GM12878 (cell line): ENCODE results near the gene CD48. TPM values are rescaled to one million over a fixed set of nuclear protein-coding genes. Genes with fewer than 3 reads are reported as not detected.

Experiments used
- ATAC-seq: fragments of 200-7000 bp; cut with Tn5 transposase; 3 replicates; pipeline ENCODE4 v1.9.1; 2020; ENCODE audit warnings: mild to moderate bottlenecking, moderate library complexity
- BruUV-seq: library from RNA; stranded (reverse); fragments of 400-500 nt; replicated peaks from 2 replicates; lab custom pipeline; 2021; lab: Mats Ljungman, UMichigan
- CTCF ChIA-PET: fragments of 300-600 bp; sonication (Branson Sonifier 250); formaldehyde crosslinking; extraction: SDS; loops from one replicate; lab custom pipeline; 2021; ENCODE audit warnings: inconsistent platforms; lab: Yijun Ruan, JAX
- POLR2A ChIA-PET: fragments of 350-600 bp; formaldehyde crosslinking; extraction: SDS; loops from one replicate; lab custom pipeline; 2021; ENCODE audit warnings: inconsistent platforms; lab: Charles Lee
- RAD21 ChIA-PET: fragments of 300-600 bp; sonication (Branson Sonifier 250); formaldehyde crosslinking; loops from one replicate; lab custom pipeline; 2023; ENCODE audit warnings: antibody characterized with exemption; ENCODE audit not compliant: unreplicated experiment; lab: Charles Lee
- SMC1A ChIA-PET: fragments of 300-600 bp; sonication (Branson Sonifier 250); formaldehyde crosslinking; loops from one replicate; lab custom pipeline; 2023; ENCODE audit not compliant: unreplicated experiment, uncharacterized antibody; lab: Charles Lee
- DNase-seq: peaks from one replicate; pipeline ENCODE4 v3.0.0-alpha.2; 2011; ENCODE audit warnings: low read depth, low spot score
- FAIRE-seq: peaks from 3 replicates; lab custom pipeline; 2011; peaks lifted over from hg19 to GRCh38; lab: Jason Lieb, UNC
- H2AFZ ChIP-seq: 2 replicates; pipeline ENCODE4 v1.6.0; 2011; ENCODE audit warnings: low read depth, low read length, control low read depth; ENCODE audit not compliant: control insufficient read depth
- H3K27ac ChIP-seq: 2 replicates; pipeline ENCODE4 v1.5.1; 2011; ENCODE audit warnings: control low read depth; ENCODE audit not compliant: control insufficient read depth, insufficient read depth
- H3K27me3 ChIP-seq, 2 experiments: replicated peaks in 1 of 2; 2 replicates each; pipeline versions ENCODE4 v1.6.0 to v1.6.1; 2011; ENCODE audit warnings: low read length in 1 of 2; ENCODE audit not compliant: control insufficient read depth in 2 of 2, insufficient read depth in 2 of 2
- H3K36me3 ChIP-seq, 2 experiments: 2 replicates each; pipeline ENCODE4 v1.5.1; 2011; ENCODE audit warnings: low read length in 1 of 2; ENCODE audit not compliant: control insufficient read depth in 2 of 2, insufficient read depth in 2 of 2
- H3K4me1 ChIP-seq: 2 replicates; pipeline ENCODE4 v1.6.1; 2011; ENCODE audit warnings: mild to moderate bottlenecking, low read length, moderate library complexity, mixed read lengths; ENCODE audit not compliant: control insufficient read depth, insufficient read depth
- H3K4me2 ChIP-seq: 2 replicates; pipeline ENCODE4 v1.6.0; 2011; ENCODE audit warnings: control low read depth; ENCODE audit not compliant: control insufficient read depth, insufficient read depth
- H3K4me3 ChIP-seq: fragments of 200-600 bp; sonication (generic); 2 replicates; pipeline ENCODE4 v1.5.1; 2016
- H3K79me2 ChIP-seq: 2 replicates; pipeline ENCODE4 v1.6.0; 2011; ENCODE audit warnings: low read length; ENCODE audit not compliant: control insufficient read depth, insufficient read depth
- H3K9ac ChIP-seq: 2 replicates; pipeline ENCODE4 v1.8.0; 2011; ENCODE audit warnings: low read length, control low read depth, mixed read lengths; ENCODE audit not compliant: control insufficient read depth, insufficient read depth
- H3K9me3 ChIP-seq: replicated peaks from 3 replicates; pipeline ENCODE4 v1.5.1; 2011; ENCODE audit warnings: mild to moderate bottlenecking, low read length; ENCODE audit not compliant: control insufficient read depth, insufficient read depth
- H4K20me1 ChIP-seq: 2 replicates; pipeline ENCODE4 v1.6.0; 2011; ENCODE audit not compliant: control insufficient read depth, insufficient read depth
- ATF7 ChIP-seq: fragments of 450-650 bp; IDR thresholded peaks from 2 replicates; pipeline ENCODE4 v1.6.1; 2016; ENCODE audit warnings: low read depth, mild to moderate bottlenecking
- CBFB ChIP-seq: IDR thresholded peaks from 2 replicates; pipeline ENCODE4 v1.6.1; 2016; ENCODE audit warnings: antibody characterized with exemption, low read depth
- CREM ChIP-seq: IDR thresholded peaks from 2 replicates; pipeline ENCODE4 v1.6.1; 2014; ENCODE audit warnings: antibody characterized with exemption, low read depth
- EED ChIP-seq: sonication (generic); IDR thresholded peaks from 2 replicates; pipeline ENCODE4 v1.6.1; 2016; ENCODE audit warnings: antibody characterized with exemption, low read depth
- EP300 ChIP-seq, 2 experiments: fragments of 150-350 bp in 1 of 2; IDR thresholded peaks; 2 replicates each; pipeline ENCODE4 v1.6.1; 2011 to 2012; ENCODE audit warnings: low read depth in 2 of 2, low read length in 2 of 2, borderline replicate concordance in 1 of 2, improper control_type of control experiment in 1 of 2, inconsistent platforms in 1 of 2; ENCODE audit not compliant: control insufficient read depth in 1 of 2
- IRF4 ChIP-seq: IDR thresholded peaks from 2 replicates; pipeline ENCODE4 v1.6.1; 2011; ENCODE audit warnings: low read depth, low read length
- NKRF ChIP-seq: fragments of 450-650 bp; conservative IDR thresholded peaks from 2 replicates; pipeline ENCODE4 v1.6.1; 2017; ENCODE audit warnings: mild to moderate bottlenecking, moderate library complexity
- RB1 ChIP-seq: fragments of 450-650 bp; formaldehyde crosslinking; IDR thresholded peaks from 2 replicates; pipeline ENCODE4 v1.6.1; 2017; ENCODE audit warnings: mild to moderate bottlenecking, borderline replicate concordance
- SMC3 ChIP-seq: IDR thresholded peaks from 2 replicates; pipeline ENCODE4 v1.6.1; 2011; ENCODE audit warnings: low read length, improper control_type of control experiment, borderline replicate concordance
- SUPT20H ChIP-seq: IDR thresholded peaks from 2 replicates; pipeline ENCODE4 v1.6.1; 2011; ENCODE audit warnings: low read depth, mild to moderate bottlenecking, low read length, moderate library complexity, borderline replicate concordance; ENCODE audit not compliant: control insufficient read depth
- ZNF384 ChIP-seq: IDR thresholded peaks from 2 replicates; pipeline ENCODE4 v1.6.1; 2012; ENCODE audit warnings: low read depth, mild to moderate bottlenecking, low read length, improper control_type of control experiment, borderline replicate concordance
- ZSCAN29 ChIP-seq: fragments of 450-650 bp; IDR thresholded peaks from 2 replicates; pipeline ENCODE4 v1.6.1; 2017; ENCODE audit warnings: mild to moderate bottlenecking, moderate library complexity
- WGBS: methylation state at CpG from one replicate; pipeline ENCODE4 v1.1.6; 2016; ENCODE audit warnings: low lambda C conversion rate; ENCODE audit not compliant: insufficient replicate concordance, insufficient coverage; ENCODE audit errors: missing lambda C conversion rate; 5-methylcytosine and 5-hydroxymethylcytosine counted together
- in situ Hi-C: fragments of 300-500 bp; cut with MboI; formaldehyde crosslinking; loops from 9 replicates; pipeline ENCODE4 v1.14.3; 2018; ENCODE audit warnings: mixed read lengths
- intact Hi-C: fragments of 100-400 bp; cut with micrococcal nuclease; formaldehyde crosslinking; loops from one replicate; pipeline ENCODE4 v1.14.2; 2022; ENCODE audit not compliant: unreplicated experiment
- polyA plus RNA-seq, 11 experiments: library from polyadenylated mRNA; depleted of rRNA in 4 of 11; unstranded in 6 of 11; stranded (reverse) in 5 of 11; fragments of >200 nt; fragmentation: Nextera tagmentation in 4 of 11; fragmentation: Illumina TruSeq in 1 of 11; extraction: Ambion mirVana in 4 of 11; extraction: Trizol in 1 of 11; gene quantifications; 1 replicate in 1 of 11; 2 replicates in 10 of 11; pipeline versions ENCODE4 v1.2.1 to v1.2.3, GENCODE V29; 2011 to 2016; ENCODE audit warnings: inconsistent platforms in 2 of 11, missing spikeins in 2 of 11, low read depth in 1 of 11
- total RNA-seq, 4 experiments: library from RNA; depleted of rRNA in 3 of 4; stranded (reverse); fragments of >200 nt in 3 of 4; fragmentation: Illumina TruSeq in 1 of 4; extraction: Trizol in 1 of 4; gene quantifications; 2 replicates each; pipeline versions ENCODE4 v1.2.1 to v1.2.3, GENCODE V29; 2013 to 2021
- TF ChIP-seq, protein P1 (sequence below): fragments of 450-650 bp; IDR thresholded peaks from 2 replicates; pipeline ENCODE4 v1.6.1; 2017; ENCODE audit warnings: mild to moderate bottlenecking, low read depth, inconsistent platforms; ENCODE audit not compliant: poor library complexity, severe bottlenecking
- TF ChIP-seq, protein P2 (sequence below): fragments of 150-350 bp; IDR thresholded peaks from 2 replicates; pipeline ENCODE4 v1.6.1; 2014; ENCODE audit warnings: mild to moderate bottlenecking, low read depth, low read length
- TF ChIP-seq, protein P3 (sequence below): fragments of 450-650 bp; IDR thresholded peaks from 2 replicates; pipeline ENCODE4 v1.6.1; 2016; ENCODE audit warnings: mild to moderate bottlenecking

The CD48 gene
- total and polyA plus RNA-seq, 10 of the 15 experiments (the other 5 are each of a cell fraction or from before 2014, with no cell fraction given): 302 to 1,315 (median 430) TPM

DNA sequence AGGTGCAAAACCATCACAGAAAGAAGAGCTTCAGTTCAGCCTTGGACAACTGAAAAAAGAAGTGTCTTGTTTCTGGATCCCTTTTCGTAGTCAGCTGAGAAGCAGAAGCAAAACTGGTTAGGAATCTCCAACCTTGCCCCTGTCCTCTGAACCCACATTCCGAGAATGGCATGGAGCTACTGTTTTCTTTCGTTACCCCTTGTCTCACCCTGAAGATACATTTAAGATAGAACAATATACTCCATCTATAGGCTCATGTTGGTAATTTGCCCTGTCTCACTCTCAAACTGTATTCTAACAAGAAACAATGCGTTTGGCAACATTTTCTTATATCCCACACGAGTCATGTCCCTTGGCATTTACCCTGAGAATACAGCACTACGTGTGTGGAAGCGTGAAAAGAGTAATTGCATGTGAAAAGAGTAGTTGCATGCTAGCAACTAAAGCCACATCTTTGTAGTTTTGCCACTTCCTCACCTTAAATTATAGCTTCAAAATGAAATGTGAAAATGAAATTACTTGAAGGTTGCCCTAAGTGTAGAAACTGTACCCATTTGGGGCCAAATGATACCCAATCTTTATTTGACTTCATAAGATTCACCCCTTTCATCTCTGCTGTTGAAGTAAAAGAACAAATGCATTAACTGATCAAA is 32.7 kb upstream of the CD48 start:
- Histone ChIP-seq H3K27me3 (no peaks in the 10 kb centered on the region), H3K4me2 (peak overlapping the region; percentile 95), H3K9me3 (no peaks in the 10 kb centered on the region), H3K4me1 (peaks cover 48% of the 10 kb centered on the region), H3K9ac (peak overlapping the region; percentile 63), H3K36me3 (peaks cover 6 to 15% of the 10 kb centered on the region in 2 experiments), H4K20me1 (no peaks in the 10 kb centered on the region), H3K4me3 (peak overlapping the region; percentile 99), H2AFZ (no peak overlapping the region), H3K79me2 (peaks cover 94% of the 10 kb centered on the region), H3K27ac (peak overlapping the region; percentile 78)
- BruUV-seq: no TSS peak
- peak; percentile 85 for DNase-seq
- POLR2A ChIA-PET: interaction anchor here (0.6 to 8.3 kb wide), 15 partner anchors 8 to 474 kb away, joined by 3 to 65 read pairs (median 7); partner anchors contain the start of genes CD244, CD48 and SLAMF1
- 27% methylated on average over 7 of the region's 7 CpGs for WGBS
- RAD21 ChIA-PET: interaction anchor here (0.6 to 8.3 kb wide), 28 partner anchors 10 to 316 kb away, joined by 3 to 151 read pairs (median 6); partner anchors contain the start of genes CD244, CD48, LY9 and SLAMF1
- FAIRE-seq: no peak
- intact Hi-C loops (loop anchor here (1.0 kb wide), 2 partner anchors 18 to 24 kb away; no protein-coding TSS in a partner anchor), in situ Hi-C loops (no loop called here)
- CTCF ChIA-PET: interaction anchor here (0.9 to 13.0 kb wide), 26 partner anchors 8 to 210 kb away, joined by 3 to 234 read pairs (median 5); partner anchors contain the start of genes CD48, ITLN2 and LY9
- peak; percentile 39 for ATAC-seq
- SMC1A ChIA-PET: interaction anchor here (0.9 to 15.1 kb wide), 23 partner anchors 8 to 246 kb away, joined by 3 to 447 read pairs (median 6); partner anchors contain the start of genes CD48 and SLAMF1
- TF ChIP-seq CBFB (no peak), ZSCAN29 (no peak), CREM (no peak), NKRF (no peak), EP300 (IDR thresholded peaks at IDR 0.05; ENCODE audit: borderline replicate concordance in 1 of 2, control insufficient read depth in 1 of 2, low read depth in 2 of 2, low read length in 2 of 2) (peak; percentile 82 to 84; a peak in 3 of 4 replicates), SUPT20H (no peak), RB1 (no peak), ATF7 (peak; percentile 70), SMC3 (no peak; the same call in 1 of the 2 replicates), IRF4 (no peak), EED (no peak; the same call in 1 of the 2 replicates), ZNF384 (no peak)
- TF ChIP-seq, protein P1, sequence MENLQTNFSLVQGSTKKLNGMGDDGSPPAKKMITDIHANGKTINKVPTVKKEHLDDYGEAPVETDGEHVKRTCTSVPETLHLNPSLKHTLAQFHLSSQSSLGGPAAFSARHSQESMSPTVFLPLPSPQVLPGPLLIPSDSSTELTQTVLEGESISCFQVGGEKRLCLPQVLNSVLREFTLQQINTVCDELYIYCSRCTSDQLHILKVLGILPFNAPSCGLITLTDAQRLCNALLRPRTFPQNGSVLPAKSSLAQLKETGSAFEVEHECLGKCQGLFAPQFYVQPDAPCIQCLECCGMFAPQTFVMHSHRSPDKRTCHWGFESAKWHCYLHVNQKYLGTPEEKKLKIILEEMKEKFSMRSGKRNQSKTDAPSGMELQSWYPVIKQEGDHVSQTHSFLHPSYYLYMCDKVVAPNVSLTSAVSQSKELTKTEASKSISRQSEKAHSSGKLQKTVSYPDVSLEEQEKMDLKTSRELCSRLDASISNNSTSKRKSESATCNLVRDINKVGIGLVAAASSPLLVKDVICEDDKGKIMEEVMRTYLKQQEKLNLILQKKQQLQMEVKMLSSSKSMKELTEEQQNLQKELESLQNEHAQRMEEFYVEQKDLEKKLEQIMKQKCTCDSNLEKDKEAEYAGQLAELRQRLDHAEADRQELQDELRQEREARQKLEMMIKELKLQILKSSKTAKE: peak; percentile 46
- TF ChIP-seq, protein P2, sequence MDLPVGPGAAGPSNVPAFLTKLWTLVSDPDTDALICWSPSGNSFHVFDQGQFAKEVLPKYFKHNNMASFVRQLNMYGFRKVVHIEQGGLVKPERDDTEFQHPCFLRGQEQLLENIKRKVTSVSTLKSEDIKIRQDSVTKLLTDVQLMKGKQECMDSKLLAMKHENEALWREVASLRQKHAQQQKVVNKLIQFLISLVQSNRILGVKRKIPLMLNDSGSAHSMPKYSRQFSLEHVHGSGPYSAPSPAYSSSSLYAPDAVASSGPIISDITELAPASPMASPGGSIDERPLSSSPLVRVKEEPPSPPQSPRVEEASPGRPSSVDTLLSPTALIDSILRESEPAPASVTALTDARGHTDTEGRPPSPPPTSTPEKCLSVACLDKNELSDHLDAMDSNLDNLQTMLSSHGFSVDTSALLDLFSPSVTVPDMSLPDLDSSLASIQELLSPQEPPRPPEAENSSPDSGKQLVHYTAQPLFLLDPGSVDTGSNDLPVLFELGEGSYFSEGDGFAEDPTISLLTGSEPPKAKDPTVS: no peak
- TF ChIP-seq, protein P3, sequence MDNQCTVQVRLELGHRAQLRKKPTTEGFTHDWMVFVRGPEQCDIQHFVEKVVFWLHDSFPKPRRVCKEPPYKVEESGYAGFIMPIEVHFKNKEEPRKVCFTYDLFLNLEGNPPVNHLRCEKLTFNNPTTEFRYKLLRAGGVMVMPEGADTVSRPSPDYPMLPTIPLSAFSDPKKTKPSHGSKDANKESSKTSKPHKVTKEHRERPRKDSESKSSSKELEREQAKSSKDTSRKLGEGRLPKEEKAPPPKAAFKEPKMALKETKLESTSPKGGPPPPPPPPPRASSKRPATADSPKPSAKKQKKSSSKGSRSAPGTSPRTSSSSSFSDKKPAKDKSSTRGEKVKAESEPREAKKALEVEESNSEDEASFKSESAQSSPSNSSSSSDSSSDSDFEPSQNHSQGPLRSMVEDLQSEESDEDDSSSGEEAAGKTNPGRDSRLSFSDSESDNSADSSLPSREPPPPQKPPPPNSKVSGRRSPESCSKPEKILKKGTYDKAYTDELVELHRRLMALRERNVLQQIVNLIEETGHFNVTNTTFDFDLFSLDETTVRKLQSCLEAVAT: peak; percentile 33
